ENCODE results near the gene GSTA1. TPM values are rescaled to one million over a fixed set of nuclear protein-coding genes. Genes with fewer than 3 reads are reported as not detected.
"Not testable (repeated sequence)": the region's sequence is repeated elsewhere in the genome, so short reads cannot be mapped to it uniquely, and the experiment has no call there.

The GSTA1 gene
- total RNA-seq, 1 experiment from 2014 or later, result not detected

DNA sequence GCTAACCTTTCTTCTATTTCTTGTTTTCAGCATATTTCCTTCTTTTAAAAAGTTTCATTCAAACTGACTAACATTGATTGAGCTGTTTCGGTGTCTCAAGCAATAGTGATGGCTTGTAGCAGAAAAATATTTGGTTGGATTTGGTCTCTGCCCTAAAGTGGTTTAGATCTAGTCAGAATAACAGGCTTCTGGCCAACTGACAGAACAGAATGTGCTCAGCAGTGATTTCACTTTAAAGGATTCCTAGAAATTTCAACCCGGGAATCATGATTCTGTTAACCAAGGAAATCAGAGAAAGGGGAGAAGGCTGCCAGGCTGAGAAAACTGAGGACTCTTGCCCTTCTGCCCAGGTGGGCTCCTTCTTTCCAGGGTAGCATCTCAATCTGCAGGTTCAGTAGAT lies 16.6 kb upstream of the GSTA1 start:
- H3K4me1 ChIP-seq (ENCODE audit: low read length), result no peaks in the 10 kb centered on the region
- DNase-seq, result no peak
- no peaks in the 10 kb centered on the region for H3K9me2 ChIP-seq (replicated peaks; ENCODE audit: insufficient read depth, low read length)
- H3K27me3 ChIP-seq (ENCODE audit: low read length), result no peaks in the 10 kb centered on the region
- H2AFZ ChIP-seq (ENCODE audit: low read length), result no peak overlapping the region
- H3K4me3 ChIP-seq (ENCODE audit: low read length), result no peak overlapping the region
- H3K36me3 ChIP-seq (ENCODE audit: insufficient read depth, low read length), result no peaks in the 10 kb centered on the region
- no peaks in the 10 kb centered on the region for H3K9me3 ChIP-seq (ENCODE audit: low read length)
- H3K27ac ChIP-seq (ENCODE audit: low read length), result no peak overlapping the region
- no peaks in the 10 kb centered on the region for H3K79me2 ChIP-seq (ENCODE audit: low read length)
- no peaks in the 10 kb centered on the region for H4K20me1 ChIP-seq (ENCODE audit: insufficient read depth, low read depth, low read length)
- H3K4me2 ChIP-seq (ENCODE audit: low read depth, low read length, poor library complexity, severe bottlenecking), result no peak overlapping the region
- no peak overlapping the region for H3K9ac ChIP-seq (ENCODE audit: low read length)

DNA sequence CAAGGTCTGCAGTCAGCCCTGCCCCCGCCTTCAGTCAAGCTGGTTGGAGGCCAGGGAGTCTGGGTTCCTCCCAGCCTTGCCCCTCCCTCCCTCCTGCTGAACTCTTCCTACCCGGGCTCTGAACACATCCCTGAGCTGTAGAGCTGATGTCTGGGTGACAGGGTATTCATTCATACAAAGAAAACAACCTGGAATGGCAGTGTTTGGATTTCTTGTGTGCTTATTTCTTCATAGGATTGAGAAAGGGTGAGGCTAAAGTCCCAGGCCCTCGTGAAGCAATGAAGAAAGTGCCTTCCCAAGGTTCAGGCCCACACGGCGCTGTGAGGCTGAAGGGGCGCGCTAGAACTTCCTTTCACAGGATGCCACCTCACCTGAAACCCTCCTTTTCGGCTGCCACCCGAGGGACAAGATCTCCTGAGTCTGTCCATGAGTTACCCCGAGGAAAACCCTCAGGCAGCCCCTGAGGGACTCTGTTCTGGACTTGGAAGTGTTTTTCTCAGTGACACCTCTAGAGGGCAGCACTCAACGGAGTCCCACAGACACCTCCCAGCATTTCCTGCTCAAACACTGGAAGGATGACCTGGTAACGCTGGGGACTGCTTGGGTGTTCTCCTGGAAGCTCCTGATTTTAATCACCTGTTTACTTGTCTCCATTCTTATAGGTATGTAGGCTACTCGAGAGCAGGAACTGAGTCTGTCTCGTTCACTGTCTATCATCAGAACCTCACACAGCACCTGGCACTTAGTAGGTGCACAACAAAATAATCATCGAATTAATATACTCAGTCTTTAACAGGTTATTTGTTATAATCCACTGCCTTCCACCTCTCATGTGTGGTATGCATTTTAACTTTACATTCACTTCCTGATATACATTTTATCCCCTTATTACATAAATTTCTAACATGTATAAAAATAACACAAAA lies 11.8 kb upstream of the GSTA1 start:
- Histone ChIP-seq H4K20me1 (ENCODE audit: insufficient read depth, low read depth, low read length) (no peaks in the 10 kb centered on the region), H3K27me3 (ENCODE audit: low read length) (no peaks in the 10 kb centered on the region), H3K79me2 (ENCODE audit: low read length) (no peaks in the 10 kb centered on the region), H3K4me2 (ENCODE audit: low read depth, low read length, poor library complexity, severe bottlenecking) (no peak overlapping the region), H3K9ac (ENCODE audit: low read length) (no peak overlapping the region), H3K36me3 (ENCODE audit: insufficient read depth, low read length) (no peaks in the 10 kb centered on the region), H3K4me3 (ENCODE audit: low read length) (no peak overlapping the region), H3K9me3 (ENCODE audit: low read length) (no peaks in the 10 kb centered on the region), H2AFZ (ENCODE audit: low read length) (0 out of 2 replicates have a peak overlapping the region, but pooled peaks have one; percentile 10), H3K27ac (ENCODE audit: low read length) (no peak overlapping the region), H3K9me2 (replicated peaks; ENCODE audit: insufficient read depth, low read length) (no peaks in the 10 kb centered on the region), H3K4me1 (ENCODE audit: low read length) (no peaks in the 10 kb centered on the region)
- DNase-seq, result peak; percentile 71

DNA sequence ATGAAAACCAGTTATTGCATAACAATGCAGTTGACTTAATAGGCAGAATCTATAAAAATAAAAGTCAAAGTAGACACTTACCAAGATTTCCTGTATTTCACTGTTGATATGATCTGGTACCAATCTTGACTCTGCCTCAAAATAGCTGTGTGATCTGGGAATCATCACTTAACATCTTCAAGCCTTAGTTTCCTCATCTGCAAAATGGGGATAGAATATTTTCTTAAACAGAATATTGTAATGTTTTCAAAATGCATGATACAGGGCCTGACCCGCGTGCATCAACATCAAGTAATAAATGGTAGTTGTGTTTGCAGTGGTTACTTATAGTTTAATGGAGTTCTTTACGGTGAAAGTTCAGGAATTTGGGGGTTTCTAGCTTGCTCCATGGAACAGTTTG lies 10.9 kb upstream of the GSTA1 start:
- H3K9ac ChIP-seq (ENCODE audit: low read length); H3K4me2 ChIP-seq (ENCODE audit: low read depth, low read length, poor library complexity, severe bottlenecking); H4K20me1 ChIP-seq (ENCODE audit: insufficient read depth, low read depth, low read length); H3K9me2 ChIP-seq (replicated peaks; ENCODE audit: insufficient read depth, low read length); H2AFZ ChIP-seq (ENCODE audit: low read length); H3K27me3 ChIP-seq (ENCODE audit: low read length); DNase-seq; H3K36me3 ChIP-seq (ENCODE audit: insufficient read depth, low read length); H3K4me3 ChIP-seq (ENCODE audit: low read length); H3K4me1 ChIP-seq (ENCODE audit: low read length); H3K27ac ChIP-seq (ENCODE audit: low read length); H3K79me2 ChIP-seq (ENCODE audit: low read length); H3K9me3 ChIP-seq (ENCODE audit: low read length): not testable (repeated sequence)

DNA sequence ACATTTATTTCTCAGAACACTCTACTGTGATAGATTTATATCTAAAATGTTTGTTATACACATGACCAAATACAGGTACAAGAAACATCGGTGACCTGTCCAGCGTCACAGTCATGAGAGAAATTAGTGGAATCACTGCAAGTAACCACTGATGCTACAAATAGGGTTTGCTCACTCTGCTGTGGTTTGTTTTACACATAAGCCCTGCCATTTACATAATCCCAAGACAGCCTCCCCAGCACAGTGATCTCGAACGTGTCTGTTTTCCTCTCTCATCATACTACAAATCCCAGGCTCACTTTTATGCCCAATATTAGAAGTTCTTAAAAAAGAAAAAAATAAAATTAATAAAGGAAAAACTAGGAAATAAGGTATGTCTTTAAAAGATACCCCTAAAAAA lies 6.2 kb upstream of the GSTA1 start:
- H3K9me2 ChIP-seq (replicated peaks; ENCODE audit: insufficient read depth, low read length); DNase-seq; H3K4me1 ChIP-seq (ENCODE audit: low read length); H4K20me1 ChIP-seq (ENCODE audit: insufficient read depth, low read depth, low read length); H3K27me3 ChIP-seq (ENCODE audit: low read length); H3K79me2 ChIP-seq (ENCODE audit: low read length); H3K36me3 ChIP-seq (ENCODE audit: insufficient read depth, low read length); H3K4me2 ChIP-seq (ENCODE audit: low read depth, low read length, poor library complexity, severe bottlenecking); H3K9me3 ChIP-seq (ENCODE audit: low read length); H2AFZ ChIP-seq (ENCODE audit: low read length); H3K9ac ChIP-seq (ENCODE audit: low read length); H3K4me3 ChIP-seq (ENCODE audit: low read length); H3K27ac ChIP-seq (ENCODE audit: low read length): not testable (repeated sequence)

DNA sequence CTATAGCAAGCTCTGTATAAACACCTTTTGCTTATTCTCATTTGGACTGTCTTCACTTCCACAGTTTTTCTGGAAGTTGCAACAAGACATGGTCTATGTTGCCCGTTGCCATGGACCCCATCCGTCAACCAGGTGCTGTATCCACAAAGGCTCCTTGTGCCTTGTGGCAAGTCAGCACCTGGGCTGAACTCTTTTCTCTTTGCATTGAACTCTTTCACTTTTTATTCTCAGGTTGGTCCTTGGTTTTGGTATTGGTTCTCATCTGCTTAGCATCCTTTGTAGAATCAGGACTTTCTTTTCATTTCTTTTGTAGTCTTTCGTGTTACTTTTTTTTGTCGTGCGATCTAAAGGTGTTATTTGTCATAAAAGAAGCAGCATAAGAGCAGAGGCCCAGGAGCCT lies 5.0 kb upstream of the GSTA1 start:
- Histone ChIP-seq H3K36me3 (ENCODE audit: insufficient read depth, low read length) (no peaks in the 10 kb centered on the region), H3K4me3 (ENCODE audit: low read length) (no peak overlapping the region), H3K4me2 (ENCODE audit: low read depth, low read length, poor library complexity, severe bottlenecking) (no peak overlapping the region), H3K27ac (ENCODE audit: low read length) (no peak overlapping the region), H3K27me3 (ENCODE audit: low read length) (no peaks in the 10 kb centered on the region), H2AFZ (ENCODE audit: low read length) (no peak overlapping the region), H3K9ac (ENCODE audit: low read length) (no peak overlapping the region), H3K9me2 (replicated peaks; ENCODE audit: insufficient read depth, low read length) (no peaks in the 10 kb centered on the region), H4K20me1 (ENCODE audit: insufficient read depth, low read depth, low read length) (no peaks in the 10 kb centered on the region), H3K4me1 (ENCODE audit: low read length) (no peaks in the 10 kb centered on the region), H3K79me2 (ENCODE audit: low read length) (no peaks in the 10 kb centered on the region), H3K9me3 (ENCODE audit: low read length) (no peaks in the 10 kb centered on the region)
- DNase-seq, result no peak

DNA sequence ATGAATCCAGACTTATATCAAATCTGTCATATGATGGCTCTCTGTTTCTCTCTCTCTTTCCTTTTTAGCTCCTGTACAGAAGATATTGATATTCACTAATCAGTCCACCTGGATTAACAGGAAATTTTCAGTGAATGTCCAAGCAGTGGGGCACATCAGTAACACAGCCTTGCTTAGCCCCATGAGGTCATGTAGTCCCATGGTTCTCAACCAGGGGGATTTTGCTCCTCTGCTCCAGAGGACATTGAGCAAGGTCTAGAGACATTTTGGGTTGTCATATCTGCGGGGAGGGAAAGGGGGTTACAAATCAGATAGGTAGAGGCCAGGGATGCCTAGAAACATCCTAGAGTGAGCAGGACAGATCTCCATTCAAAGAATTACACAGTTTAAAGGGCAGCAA lies 810 bp downstream of the GSTA1 start:
- H4K20me1 ChIP-seq (ENCODE audit: insufficient read depth, low read depth, low read length), result no peaks in the 10 kb centered on the region
- no peak overlapping the region for H3K4me3 ChIP-seq (ENCODE audit: low read length)
- no peak overlapping the region for H3K9ac ChIP-seq (ENCODE audit: low read length)
- no peak for DNase-seq
- no peak overlapping the region for H3K4me2 ChIP-seq (ENCODE audit: low read depth, low read length, poor library complexity, severe bottlenecking)
- no peak overlapping the region for H2AFZ ChIP-seq (ENCODE audit: low read length)
- H3K79me2 ChIP-seq (ENCODE audit: low read length), result no peaks in the 10 kb centered on the region
- no peaks in the 10 kb centered on the region for H3K4me1 ChIP-seq (ENCODE audit: low read length)
- H3K9me2 ChIP-seq (replicated peaks; ENCODE audit: insufficient read depth, low read length), result no peaks in the 10 kb centered on the region
- no peaks in the 10 kb centered on the region for H3K9me3 ChIP-seq (ENCODE audit: low read length)
- no peak overlapping the region for H3K27ac ChIP-seq (ENCODE audit: low read length)
- no peaks in the 10 kb centered on the region for H3K36me3 ChIP-seq (ENCODE audit: insufficient read depth, low read length)
- H3K27me3 ChIP-seq (ENCODE audit: low read length), result no peaks in the 10 kb centered on the region

DNA sequence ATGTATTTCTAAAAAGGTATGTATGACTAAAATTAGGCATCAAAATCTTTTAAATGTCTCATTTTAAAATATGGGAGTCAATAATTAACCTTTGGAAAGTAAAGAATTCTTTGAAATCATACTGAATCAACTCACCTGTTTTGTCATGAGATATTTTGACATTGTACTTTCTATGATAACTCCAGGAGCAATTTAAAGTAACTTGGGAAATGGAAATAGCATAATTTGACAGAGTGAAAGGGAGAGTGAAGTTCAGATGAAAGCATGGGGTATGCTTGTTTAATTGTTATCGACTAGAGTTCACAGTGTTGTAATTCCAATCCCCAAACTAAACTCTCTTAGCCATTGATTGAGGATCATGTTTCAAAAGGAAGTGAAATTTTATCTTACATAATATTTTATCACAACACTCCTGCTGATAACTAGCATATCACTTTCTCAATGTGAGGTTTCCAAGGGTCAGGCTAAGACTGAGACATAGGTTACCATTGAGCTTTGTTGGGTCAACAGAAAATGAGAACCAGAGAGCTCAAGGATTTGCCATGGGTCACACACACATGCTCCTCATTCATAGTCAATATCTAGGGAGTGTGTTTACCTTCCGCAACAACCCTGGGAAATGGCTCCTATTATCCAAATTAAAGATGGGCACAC lies 2.3 kb downstream of the GSTA1 start:
- no peak for DNase-seq
- Histone ChIP-seq H3K9me3 (ENCODE audit: low read length) (no peaks in the 10 kb centered on the region), H3K27ac (ENCODE audit: low read length) (no peak overlapping the region), H2AFZ (ENCODE audit: low read length) (no peak overlapping the region), H3K4me1 (ENCODE audit: low read length) (no peaks in the 10 kb centered on the region), H3K9me2 (replicated peaks; ENCODE audit: insufficient read depth, low read length) (no peaks in the 10 kb centered on the region), H3K79me2 (ENCODE audit: low read length) (no peaks in the 10 kb centered on the region), H4K20me1 (ENCODE audit: insufficient read depth, low read depth, low read length) (no peaks in the 10 kb centered on the region), H3K4me2 (ENCODE audit: low read depth, low read length, poor library complexity, severe bottlenecking) (no peak overlapping the region), H3K4me3 (ENCODE audit: low read length) (no peak overlapping the region), H3K36me3 (ENCODE audit: insufficient read depth, low read length) (no peaks in the 10 kb centered on the region), H3K27me3 (ENCODE audit: low read length) (no peaks in the 10 kb centered on the region), H3K9ac (ENCODE audit: low read length) (no peak overlapping the region)

DNA sequence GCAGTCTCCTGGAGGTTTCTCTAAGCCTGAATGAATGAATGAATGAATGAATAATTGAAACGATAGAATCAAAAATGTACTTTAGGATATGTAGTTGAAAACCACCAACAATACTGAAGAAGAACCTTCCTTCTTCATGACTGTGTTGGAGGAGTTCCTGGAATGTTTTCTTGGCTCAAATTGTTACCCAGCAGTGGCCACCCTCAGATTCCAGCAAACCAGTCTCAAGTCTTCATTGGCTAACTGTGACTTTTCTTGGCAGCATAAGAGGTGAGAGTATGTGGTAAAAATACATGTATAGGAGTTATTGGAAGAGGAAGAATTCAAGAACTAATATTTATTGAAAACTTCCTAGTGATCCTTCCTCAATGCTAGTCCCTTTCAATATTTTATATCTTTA lies 4.3 kb downstream of the GSTA1 start:
- DNase-seq; H3K36me3 ChIP-seq (ENCODE audit: insufficient read depth, low read length); H3K9ac ChIP-seq (ENCODE audit: low read length); H2AFZ ChIP-seq (ENCODE audit: low read length); H3K4me3 ChIP-seq (ENCODE audit: low read length); H3K9me3 ChIP-seq (ENCODE audit: low read length); H3K79me2 ChIP-seq (ENCODE audit: low read length); H3K27ac ChIP-seq (ENCODE audit: low read length); H3K27me3 ChIP-seq (ENCODE audit: low read length); H4K20me1 ChIP-seq (ENCODE audit: insufficient read depth, low read depth, low read length); H3K4me1 ChIP-seq (ENCODE audit: low read length); H3K4me2 ChIP-seq (ENCODE audit: low read depth, low read length, poor library complexity, severe bottlenecking); H3K9me2 ChIP-seq (replicated peaks; ENCODE audit: insufficient read depth, low read length): not testable (repeated sequence)
